ENCODE measurements around the gene PRSS2. TPM values are rescaled to one million over a fixed set of nuclear protein-coding genes. Genes with fewer than 3 reads are reported as not detected.

Gene PRSS2
- total and polyA plus RNA-seq, 2 donors (not counting 1 experiment from before 2014, with no cell fraction given), result not detected

- DNase-seq (no peak), ATAC-seq (ENCODE audit: low read depth) (no peak)
- Mint-ChIP-seq H3K4me3 (no peak overlapping the region), H3K4me1 (no peaks in the 10 kb centered on the region), H3K27ac (no peak overlapping the region), H3K27me3 (peaks cover 8% of the 10 kb centered on the region), H3K9me3 (ENCODE audit: insufficient read depth) (no peaks in the 10 kb centered on the region)
- Histone ChIP-seq H2AFZ (ENCODE audit: insufficient read depth, low read depth, low read length, poor library complexity, severe bottlenecking) (no peak overlapping the region), H3K9ac (ENCODE audit: low read length) (no peak overlapping the region), H3K4me1 (ENCODE audit: control insufficient read depth in 2 of 2, insufficient read depth in 2 of 2, low read length in 2 of 2) (no peaks in the 10 kb centered on the region), H3K36me3 (replicated peaks in 1 of 2; ENCODE audit: control extremely low read depth in 1 of 2, control insufficient read depth in 1 of 2, extremely low read depth in 1 of 2, insufficient read depth in 2 of 2, low read length in 1 of 2) (no peaks in the 10 kb centered on the region), H3K27me3 (replicated peaks in 1 of 4; ENCODE audit: control extremely low read depth in 1 of 4, control insufficient read depth in 3 of 4, insufficient read depth in 4 of 4, low read length in 3 of 4) (no peaks in the 10 kb centered on the region), H3K9me3 (ENCODE audit: control extremely low read depth in 1 of 3, control insufficient read depth in 2 of 3, insufficient read depth in 1 of 3, low read length in 2 of 3) (no peaks in the 10 kb centered on the region), H3K79me2 (ENCODE audit: control insufficient read depth, insufficient read depth, low read length) (no peaks in the 10 kb centered on the region), H4K20me1 (ENCODE audit: control insufficient read depth, insufficient read depth, low read length, poor library complexity, severe bottlenecking) (no peaks in the 10 kb centered on the region), H3K4me2 (replicated peaks; ENCODE audit: low read depth, low read length, poor library complexity, severe bottlenecking) (no peak overlapping the region), H3K4me3 (ENCODE audit: control extremely low read depth in 1 of 5, extremely low read depth in 1 of 5, insufficient read depth in 1 of 5, low read depth in 2 of 5, low read length in 4 of 5) (no peak overlapping the region), H3K27ac (ENCODE audit: low read length in 2 of 2) (no peak overlapping the region)
- CTCF ChIA-PET, result no interaction called here
- intact Hi-C loops (cut with micrococcal nuclease), result no loop called here
- WGBS (ENCODE audit: insufficient coverage), result no CpG with 5 or more reads among the region's 1 CpG
- TF ChIP-seq EZH2 (IDR thresholded peaks at IDR 0.05; ENCODE audit: borderline replicate concordance, insufficient read depth, low read depth, low read length, poor library complexity, severe bottlenecking), result no peak
- no peak for TF ChIP-seq CTCF (IDR thresholded peaks at IDR 0.05)
- POLR2A ChIA-PET, result no interaction called here
These were observed 8.7 kb upstream of the PRSS2 start for GRCh38 chr7:142762104-142762503.

GRCh38 chr7:142767451-142767850 lies 3.3 kb upstream of the PRSS2 start:
- Mint-ChIP-seq H3K4me1 (peaks cover 21% of the 10 kb centered on the region), H3K27ac (no peak overlapping the region), H3K27me3 (peaks cover 4% of the 10 kb centered on the region), H3K4me3 (no peak overlapping the region), H3K9me3 (ENCODE audit: insufficient read depth) (no peaks in the 10 kb centered on the region)
- no peak overlapping the region for H3K4me2 ChIP-seq (replicated peaks; ENCODE audit: low read depth, low read length, poor library complexity, severe bottlenecking)
- peaks cover 0 to 3% (median 0%) of the 10 kb centered on the region in 4 experiments for H3K27me3 ChIP-seq (replicated peaks in 1 of 4; ENCODE audit: control extremely low read depth in 1 of 4, control insufficient read depth in 3 of 4, insufficient read depth in 4 of 4, low read length in 3 of 4)
- ATAC-seq (ENCODE audit: low read depth) (no peak), DNase-seq (no peak)
- TF ChIP-seq CTCF (IDR thresholded peaks at IDR 0.05) (no peak), EZH2 (IDR thresholded peaks at IDR 0.05; ENCODE audit: borderline replicate concordance, insufficient read depth, low read depth, low read length, poor library complexity, severe bottlenecking) (no peak)
- H3K36me3 ChIP-seq (replicated peaks in 1 of 2; ENCODE audit: control extremely low read depth in 1 of 2, control insufficient read depth in 1 of 2, extremely low read depth in 1 of 2, insufficient read depth in 2 of 2, low read length in 1 of 2), result no peaks in the 10 kb centered on the region
- whole genome bisulfite sequencing (ENCODE audit: insufficient coverage), result 59% methylated on average over 2 of the region's 3 CpGs
- H2AFZ ChIP-seq (ENCODE audit: insufficient read depth, low read depth, low read length, poor library complexity, severe bottlenecking), result no peak overlapping the region
- no peaks in the 10 kb centered on the region for H4K20me1 ChIP-seq (ENCODE audit: control insufficient read depth, insufficient read depth, low read length, poor library complexity, severe bottlenecking)
- H3K27ac ChIP-seq (ENCODE audit: low read length in 2 of 2), result no peak overlapping the region
- no peaks in the 10 kb centered on the region for H3K79me2 ChIP-seq (ENCODE audit: control insufficient read depth, insufficient read depth, low read length)
- H3K4me3 ChIP-seq (ENCODE audit: control extremely low read depth in 1 of 5, extremely low read depth in 1 of 5, insufficient read depth in 1 of 5, low read depth in 2 of 5, low read length in 4 of 5), result no peak overlapping the region
- ChIA-PET CTCF (interaction anchor here (1.3 kb wide), 1 partner anchor 55 kb away, joined by 5 read pairs; no protein-coding TSS in a partner anchor), POLR2A (interaction anchor here (1.1 kb wide), 1 partner anchor 30 kb away, joined by 4 read pairs; no protein-coding TSS in a partner anchor)
- no peaks in the 10 kb centered on the region for H3K9me3 ChIP-seq (ENCODE audit: control extremely low read depth in 1 of 3, control insufficient read depth in 2 of 3, insufficient read depth in 1 of 3, low read length in 2 of 3)
- H3K9ac ChIP-seq (ENCODE audit: low read length), result no peak overlapping the region
- peaks cover 9 to 21% of the 10 kb centered on the region in 2 donors for H3K4me1 ChIP-seq (ENCODE audit: control insufficient read depth in 2 of 2, insufficient read depth in 2 of 2, low read length in 2 of 2)
- intact Hi-C loops (cut with micrococcal nuclease), result no loop called here
